ENCODE results near the gene PIK3C2G. TPM values are rescaled to one million over a fixed set of nuclear protein-coding genes. Genes with fewer than 3 reads are reported as not detected.

Gene PIK3C2G
- polyA plus RNA-seq, 3 donors, result not detected

DNA sequence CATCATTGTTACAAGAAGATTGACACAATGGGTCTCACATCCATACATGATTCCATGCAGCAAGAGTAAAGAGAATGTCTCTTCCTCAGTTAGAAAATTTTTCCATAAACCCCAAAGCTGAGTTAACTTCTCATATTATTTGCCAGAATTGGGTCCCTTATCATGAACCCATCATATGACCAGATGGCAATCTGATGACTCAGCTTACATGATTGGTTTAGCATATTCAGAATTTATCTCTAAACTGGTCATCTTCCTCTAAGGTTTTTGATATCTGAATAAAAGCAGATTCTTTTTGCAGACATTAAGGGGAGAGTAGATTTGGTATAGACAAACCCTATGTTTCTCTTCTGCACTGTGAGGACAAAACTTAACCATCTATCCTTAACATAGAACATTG, 174.9 kb downstream of the PIK3C2G start:
- Mint-ChIP-seq H3K4me1 (no peaks in the 10 kb centered on the region), H3K36me3 (no peaks in the 10 kb centered on the region), H3K27ac (no peak overlapping the region), H3K9me3 (no peaks in the 10 kb centered on the region), H3K27me3 (ENCODE audit: low read depth in 3 of 3) (peaks cover 0 to 1% (median 0%) of the 10 kb centered on the region in 3 donors), H3K4me3 (no peak overlapping the region)
- no peak overlapping the region for H3K4me3 ChIP-seq (replicated peaks in 1 of 3; ENCODE audit: low read depth in 2 of 3, low read length in 3 of 3)
- no peaks in the 10 kb centered on the region for H3K27me3 ChIP-seq (ENCODE audit: control insufficient read depth in 2 of 2, insufficient read depth in 2 of 2, low read length in 2 of 2)
- no peak overlapping the region for H3K4me2 ChIP-seq (replicated peaks; ENCODE audit: extremely low read depth, low read length, poor library complexity, severe bottlenecking)
- no peak overlapping the region for H2AFZ ChIP-seq (ENCODE audit: insufficient read depth, low read depth, low read length, poor library complexity, severe bottlenecking)
- no peak overlapping the region for H3K27ac ChIP-seq (ENCODE audit: low read depth in 1 of 2, low read length in 2 of 2)
- H4K20me1 ChIP-seq (ENCODE audit: insufficient read depth, low read length), result no peaks in the 10 kb centered on the region
- no peak overlapping the region for H3K9ac ChIP-seq (ENCODE audit: insufficient read depth, low read length, poor library complexity, severe bottlenecking)
- no peaks in the 10 kb centered on the region for H3K79me2 ChIP-seq (ENCODE audit: insufficient read depth, low read length)
- DNase-seq, result no peak
- intact Hi-C loops (cut with micrococcal nuclease), result no loop called here
- no peaks in the 10 kb centered on the region for H3K9me3 ChIP-seq (replicated peaks in 1 of 2; ENCODE audit: control insufficient read depth in 1 of 2, insufficient read depth in 1 of 2, low read length in 2 of 2)
- no peaks in the 10 kb centered on the region for H3K4me1 ChIP-seq (ENCODE audit: control insufficient read depth in 1 of 2, insufficient read depth in 2 of 2, low read length in 2 of 2)
- TF ChIP-seq, protein P1, sequence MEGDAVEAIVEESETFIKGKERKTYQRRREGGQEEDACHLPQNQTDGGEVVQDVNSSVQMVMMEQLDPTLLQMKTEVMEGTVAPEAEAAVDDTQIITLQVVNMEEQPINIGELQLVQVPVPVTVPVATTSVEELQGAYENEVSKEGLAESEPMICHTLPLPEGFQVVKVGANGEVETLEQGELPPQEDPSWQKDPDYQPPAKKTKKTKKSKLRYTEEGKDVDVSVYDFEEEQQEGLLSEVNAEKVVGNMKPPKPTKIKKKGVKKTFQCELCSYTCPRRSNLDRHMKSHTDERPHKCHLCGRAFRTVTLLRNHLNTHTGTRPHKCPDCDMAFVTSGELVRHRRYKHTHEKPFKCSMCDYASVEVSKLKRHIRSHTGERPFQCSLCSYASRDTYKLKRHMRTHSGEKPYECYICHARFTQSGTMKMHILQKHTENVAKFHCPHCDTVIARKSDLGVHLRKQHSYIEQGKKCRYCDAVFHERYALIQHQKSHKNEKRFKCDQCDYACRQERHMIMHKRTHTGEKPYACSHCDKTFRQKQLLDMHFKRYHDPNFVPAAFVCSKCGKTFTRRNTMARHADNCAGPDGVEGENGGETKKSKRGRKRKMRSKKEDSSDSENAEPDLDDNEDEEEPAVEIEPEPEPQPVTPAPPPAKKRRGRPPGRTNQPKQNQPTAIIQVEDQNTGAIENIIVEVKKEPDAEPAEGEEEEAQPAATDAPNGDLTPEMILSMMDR (IDR thresholded peaks at IDR 0.05), result no peak
- H3K36me3 ChIP-seq (replicated peaks in 1 of 2; ENCODE audit: control insufficient read depth in 1 of 2, insufficient read depth in 2 of 2, low read length in 2 of 2), result no peaks in the 10 kb centered on the region

DNA sequence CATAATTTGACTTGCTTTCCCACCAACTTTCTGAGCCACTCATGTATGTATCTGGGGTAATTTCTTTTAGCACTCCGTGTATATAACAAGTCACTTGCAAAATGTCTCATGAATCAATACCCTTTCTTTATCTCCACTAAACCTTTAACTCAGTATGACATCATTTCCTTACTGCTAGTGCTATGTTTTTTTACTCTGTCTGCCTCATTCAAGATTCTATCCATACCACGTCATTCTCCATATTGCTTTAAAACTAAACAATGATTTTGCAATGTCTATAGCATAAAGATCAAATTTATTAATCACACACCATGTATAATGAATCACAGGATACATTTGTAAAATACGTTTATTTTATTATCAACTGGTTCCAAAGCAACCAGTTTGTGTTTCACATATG, 178.2 kb downstream of the PIK3C2G start:
- Histone ChIP-seq H3K9me3 (replicated peaks in 1 of 2; ENCODE audit: control insufficient read depth in 1 of 2, insufficient read depth in 1 of 2, low read length in 2 of 2) (no peaks in the 10 kb centered on the region), H2AFZ (ENCODE audit: insufficient read depth, low read depth, low read length, poor library complexity, severe bottlenecking) (no peak overlapping the region), H3K4me1 (ENCODE audit: control insufficient read depth in 1 of 2, insufficient read depth in 2 of 2, low read length in 2 of 2) (no peaks in the 10 kb centered on the region), H3K4me2 (replicated peaks; ENCODE audit: extremely low read depth, low read length, poor library complexity, severe bottlenecking) (no peak overlapping the region), H3K9ac (ENCODE audit: insufficient read depth, low read length, poor library complexity, severe bottlenecking) (no peak overlapping the region), H3K27ac (ENCODE audit: low read depth in 1 of 2, low read length in 2 of 2) (no peak overlapping the region), H3K36me3 (replicated peaks in 1 of 2; ENCODE audit: control insufficient read depth in 1 of 2, insufficient read depth in 2 of 2, low read length in 2 of 2) (no peaks in the 10 kb centered on the region), H3K4me3 (replicated peaks in 1 of 3; ENCODE audit: low read depth in 2 of 3, low read length in 3 of 3) (no peak overlapping the region), H4K20me1 (ENCODE audit: insufficient read depth, low read length) (no peaks in the 10 kb centered on the region), H3K27me3 (ENCODE audit: control insufficient read depth in 2 of 2, insufficient read depth in 2 of 2, low read length in 2 of 2) (no peaks in the 10 kb centered on the region), H3K79me2 (ENCODE audit: insufficient read depth, low read length) (no peaks in the 10 kb centered on the region)
- WGBS (ENCODE audit: insufficient coverage), result no CpG with 5 or more reads among the region's 3 CpGs
- TF ChIP-seq, protein P1 (IDR thresholded peaks at IDR 0.05), result no peak
- Mint-ChIP-seq H3K27me3 (ENCODE audit: low read depth in 3 of 3) (peaks cover 0 to 1% (median 0%) of the 10 kb centered on the region in 3 donors), H3K9me3 (peaks cover 0 to 1% (median 0%) of the 10 kb centered on the region in 7 donors), H3K27ac (no peak overlapping the region), H3K4me1 (no peaks in the 10 kb centered on the region), H3K36me3 (no peaks in the 10 kb centered on the region), H3K4me3 (no peak overlapping the region)
- intact Hi-C loops (cut with micrococcal nuclease), result no loop called here
- DNase-seq, result no peak

All from CD14-positive monocyte (primary cell).